GM06990 (cell line): ENCODE data around the gene HSF4.

ENCODE experiments used
- DNase-seq: peaks from one replicate; pipeline ENCODE4 v3.0.0-alpha.2; 2011; ENCODE audit not compliant: insufficient read length; ENCODE audit errors: extremely low read depth
- H3K27me3 ChIP-seq: replicated peaks from 2 replicates; pipeline ENCODE4 v1.6.0; 2011; ENCODE audit warnings: low read length; ENCODE audit not compliant: control insufficient read depth, insufficient read depth
- H3K36me3 ChIP-seq: 2 replicates; pipeline ENCODE4 v1.5.1; 2011; ENCODE audit warnings: low read length; ENCODE audit not compliant: control insufficient read depth, insufficient read depth
- H3K4me3 ChIP-seq: replicated peaks from 2 replicates; pipeline ENCODE4 v1.5.1; 2011; ENCODE audit warnings: low read depth, mild to moderate bottlenecking, control low read depth, low read length
- TF ChIP-seq, protein P1 (sequence below): IDR thresholded peaks from 2 replicates; pipeline ENCODE4 v1.5.1; 2011; ENCODE audit warnings: low read length, control low read depth, mild to moderate bottlenecking, inconsistent platforms; ENCODE audit not compliant: insufficient read depth, poor library complexity, severe bottlenecking

Gene HSF4

GRCh38 chr16:67215706-67216105, 51.2 kb downstream of the HSF4 start:
- DNase-seq: no peak
- Histone ChIP-seq H3K27me3 (no peaks in the 10 kb centered on the region), H3K4me3 (no peak overlapping the region), H3K36me3 (no peaks in the 10 kb centered on the region; the same call in 1 of the 2 replicates)
- TF ChIP-seq, protein P1, sequence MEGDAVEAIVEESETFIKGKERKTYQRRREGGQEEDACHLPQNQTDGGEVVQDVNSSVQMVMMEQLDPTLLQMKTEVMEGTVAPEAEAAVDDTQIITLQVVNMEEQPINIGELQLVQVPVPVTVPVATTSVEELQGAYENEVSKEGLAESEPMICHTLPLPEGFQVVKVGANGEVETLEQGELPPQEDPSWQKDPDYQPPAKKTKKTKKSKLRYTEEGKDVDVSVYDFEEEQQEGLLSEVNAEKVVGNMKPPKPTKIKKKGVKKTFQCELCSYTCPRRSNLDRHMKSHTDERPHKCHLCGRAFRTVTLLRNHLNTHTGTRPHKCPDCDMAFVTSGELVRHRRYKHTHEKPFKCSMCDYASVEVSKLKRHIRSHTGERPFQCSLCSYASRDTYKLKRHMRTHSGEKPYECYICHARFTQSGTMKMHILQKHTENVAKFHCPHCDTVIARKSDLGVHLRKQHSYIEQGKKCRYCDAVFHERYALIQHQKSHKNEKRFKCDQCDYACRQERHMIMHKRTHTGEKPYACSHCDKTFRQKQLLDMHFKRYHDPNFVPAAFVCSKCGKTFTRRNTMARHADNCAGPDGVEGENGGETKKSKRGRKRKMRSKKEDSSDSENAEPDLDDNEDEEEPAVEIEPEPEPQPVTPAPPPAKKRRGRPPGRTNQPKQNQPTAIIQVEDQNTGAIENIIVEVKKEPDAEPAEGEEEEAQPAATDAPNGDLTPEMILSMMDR: no peak

GRCh38 chr16:67216612-67217490, 52.3 kb downstream of the HSF4 start:
- Histone ChIP-seq H3K36me3 (no peaks in the 10 kb centered on the region), H3K4me3 (no peak overlapping the region), H3K27me3 (no peaks in the 10 kb centered on the region)
- TF ChIP-seq, protein P1: no peak
- no peak for DNase-seq
